CD4-positive, alpha-beta memory T cell (primary cell): ENCODE data around the gene LLGL2. TPM values are rescaled to one million over a fixed set of nuclear protein-coding genes. Genes with fewer than 3 reads are reported as not detected.

Experiments
- CTCF ChIA-PET: fragments of 350-600 bp; sonication (Branson Sonifier 250); formaldehyde crosslinking; loops from one replicate; lab custom pipeline; 2021; ENCODE audit warnings: inconsistent platforms; ENCODE audit not compliant: partially characterized antibody; lab: Charles Lee
- POLR2A ChIA-PET: fragments of 350-600 bp; sonication (Branson Sonifier 250); formaldehyde crosslinking; loops from one replicate; lab custom pipeline; 2021; ENCODE audit not compliant: partially characterized antibody; lab: Charles Lee
- DNase-seq, 5 donors: peaks; one replicate each; pipeline versions ENCODE4 v3.0.0 to v3.0.0-alpha.2; 2020 to 2022; ENCODE audit warnings: mixed read lengths in 1 of 5
- H3K27ac ChIP-seq: one replicate; pipeline ENCODE4 v1.7.0; 2013; ENCODE audit warnings: low read depth, low read length
- H3K27me3 ChIP-seq: 2 replicates; pipeline ENCODE4 v1.7.0; 2013; ENCODE audit warnings: mild to moderate bottlenecking, low read length, moderate library complexity; ENCODE audit not compliant: insufficient read depth
- H3K36me3 ChIP-seq: 2 replicates; pipeline ENCODE4 v1.7.0; 2013; ENCODE audit warnings: mild to moderate bottlenecking, low read length, moderate library complexity; ENCODE audit not compliant: insufficient read depth
- H3K4me1 ChIP-seq: 2 replicates; pipeline ENCODE4 v1.7.0; 2013; ENCODE audit warnings: mild to moderate bottlenecking, low read length, moderate library complexity; ENCODE audit not compliant: insufficient read depth
- H3K4me3 ChIP-seq, 2 donors: one replicate each; pipeline ENCODE4 v1.7.0; 2013; ENCODE audit warnings: low read length in 2 of 2, mild to moderate bottlenecking in 1 of 2
- H3K9me3 ChIP-seq, 2 donors: one replicate each; pipeline ENCODE4 v1.7.0; 2013; ENCODE audit warnings: low read length in 2 of 2, control low read depth in 1 of 2; ENCODE audit not compliant: control insufficient read depth in 1 of 2
- H3K27ac Mint-ChIP-seq, 7 donors: one replicate each; pipeline ENCODE4 v1.8.0; 2020 to 2021; ENCODE audit warnings: mixed read lengths in 7 of 7, mild to moderate bottlenecking in 6 of 7, inconsistent platforms in 3 of 7, moderate library complexity in 3 of 7
- H3K27me3 Mint-ChIP-seq, 2 donors: one replicate each; pipeline ENCODE4 v1.8.0; 2020 to 2021; ENCODE audit warnings: mixed read lengths in 2 of 2
- H3K36me3 Mint-ChIP-seq, 2 donors: one replicate each; pipeline ENCODE4 v1.8.0; 2020 to 2021; ENCODE audit warnings: mixed read lengths in 2 of 2, inconsistent platforms in 1 of 2, mild to moderate bottlenecking in 1 of 2
- H3K4me1 Mint-ChIP-seq, 4 donors: one replicate each; pipeline ENCODE4 v1.8.0; 2020 to 2021; ENCODE audit warnings: mixed read lengths in 4 of 4, mild to moderate bottlenecking in 1 of 4
- H3K4me3 Mint-ChIP-seq, 8 donors: one replicate each; pipeline ENCODE4 v1.8.0; 2020 to 2021; ENCODE audit warnings: mixed read lengths in 8 of 8, mild to moderate bottlenecking in 7 of 8, moderate library complexity in 6 of 8, inconsistent platforms in 3 of 8
- H3K9me3 Mint-ChIP-seq, 8 donors: one replicate each; pipeline ENCODE4 v1.8.0; 2020 to 2021; ENCODE audit warnings: mixed read lengths in 8 of 8, mild to moderate bottlenecking in 5 of 8, inconsistent platforms in 3 of 8, moderate library complexity in 1 of 8
- intact Hi-C: fragments of 100-400 bp; cut with micrococcal nuclease; formaldehyde crosslinking; loops from one replicate; pipeline ENCODE4 v1.15.1; 2023
- polyA plus RNA-seq, 2 donors: library from polyadenylated mRNA; unstranded; fragments of 300-500 nt; fragmentation: Illumina TruSeq; gene quantifications; one replicate each; pipeline ENCODE4 v1.2.3, GENCODE V29; 2021
- total RNA-seq, 2 experiments: library from RNA; stranded (reverse); gene quantifications; one replicate each; pipeline ENCODE4 v1.2.3, GENCODE V29; 2021

The LLGL2 gene
- total and polyA plus RNA-seq, 4 experiments from 2014 or later: 19.3 to 43.6 (median 32.2) TPM

- Mint-ChIP-seq H3K4me3 (no peak overlapping the region), H3K9me3 (no peaks in the 10 kb centered on the region), H3K36me3 (peaks cover 0 to 9% of the 10 kb centered on the region in 2 donors), H3K27me3 (no peaks in the 10 kb centered on the region), H3K27ac (no peak overlapping the region), H3K4me1 (peaks cover 18 to 40% (median 29%) of the 10 kb centered on the region in 4 donors)
- peaks cover 34% of the 10 kb centered on the region for H3K4me1 ChIP-seq
- ChIA-PET POLR2A (interaction anchor here (1.7 kb wide), 1 partner anchor 15 kb away, joined by 5 read pairs; the partner anchor contains the start of gene TSEN54), CTCF (interaction anchor here (1.0 kb wide), 1 partner anchor 20 kb away, joined by 3 read pairs; no protein-coding TSS in a partner anchor)
- no peak overlapping the region for H3K27ac ChIP-seq
- no peak overlapping the region for H3K4me3 ChIP-seq
- no peak for DNase-seq
- no peaks in the 10 kb centered on the region for H3K36me3 ChIP-seq
- no peaks in the 10 kb centered on the region for H3K9me3 ChIP-seq
- intact Hi-C loops: no loop called here
- no peaks in the 10 kb centered on the region for H3K27me3 ChIP-seq
Observed at GRCh38 chr17:75530837-75531720, 5.6 kb downstream of the LLGL2 start.

GRCh38 chr17:75531721-75532072 is 6.2 kb downstream of the LLGL2 start:
- H3K27ac ChIP-seq: no peak overlapping the region
- intact Hi-C loops: no loop called here
- POLR2A ChIA-PET: interaction anchor here (1.0 to 1.7 kb wide), 2 partner anchors 15 kb away, joined by 3 to 5 read pairs; partner anchors contain the start of gene TSEN54
- Mint-ChIP-seq H3K36me3 (peaks cover 0 to 6% of the 10 kb centered on the region in 2 donors), H3K9me3 (no peaks in the 10 kb centered on the region), H3K27me3 (no peaks in the 10 kb centered on the region), H3K4me1 (peaks cover 13 to 35% (median 25%) of the 10 kb centered on the region in 4 donors), H3K4me3 (no peak overlapping the region), H3K27ac (peak overlapping the region in 1 of 7 donors; percentile 31)
- H3K36me3 ChIP-seq: no peaks in the 10 kb centered on the region
- H3K4me3 ChIP-seq: no peak overlapping the region
- H3K27me3 ChIP-seq: no peaks in the 10 kb centered on the region
- no peak for DNase-seq
- CTCF ChIA-PET: interaction anchor here (0.6 kb wide), 2 partner anchors 41 kb away, joined by 3 read pairs; no protein-coding TSS in a partner anchor
- peaks cover 31% of the 10 kb centered on the region for H3K4me1 ChIP-seq
- no peaks in the 10 kb centered on the region for H3K9me3 ChIP-seq

GRCh38 chr17:75535119-75535537 is 9.6 kb downstream of the LLGL2 start:
- intact Hi-C loops: no loop called here
- CTCF ChIA-PET: interaction anchor here (0.5 to 2.4 kb wide), 11 partner anchors 10 to 191 kb away, joined by 3 to 11 read pairs (median 4); partner anchors contain the start of genes LLGL2 and TSEN54
- peak overlapping the region in 1 of 2 donors; percentile 7 for H3K4me3 ChIP-seq

GRCh38 chr17:75535871-75536270 is 10.4 kb downstream of the LLGL2 start:
- DNase-seq: no peak
- Histone ChIP-seq H3K27ac (peak overlapping the region; percentile 53), H3K27me3 (no peaks in the 10 kb centered on the region), H3K36me3 (no peaks in the 10 kb centered on the region), H3K4me1 (peaks cover 25% of the 10 kb centered on the region), H3K4me3 (no peak overlapping the region), H3K9me3 (no peaks in the 10 kb centered on the region)
- POLR2A ChIA-PET: interaction anchor here (0.6 to 2.7 kb wide), 8 partner anchors 9 to 478 kb away, joined by 3 to 27 read pairs (median 6); partner anchors contain the start of genes LLGL2, SLC25A19 and TSEN54
- Mint-ChIP-seq H3K36me3 (peaks cover 3 to 6% of the 10 kb centered on the region in 2 donors), H3K27me3 (no peaks in the 10 kb centered on the region), H3K4me3 (peak overlapping the region in 1 of 8 donors; percentile 43), H3K27ac (peak overlapping the region in 6 of 7 donors; percentile 70 to 94 (median 84)), H3K9me3 (no peaks in the 10 kb centered on the region), H3K4me1 (peaks cover 11 to 34% (median 21%) of the 10 kb centered on the region in 4 donors)
- CTCF ChIA-PET: interaction anchor here (1.2 to 2.4 kb wide), 5 partner anchors 11 to 110 kb away, joined by 3 to 11 read pairs (median 5); partner anchors contain the start of genes LLGL2 and TSEN54
- intact Hi-C loops: no loop called here

More at GRCh38 chr17:75535119-75535537, 9.6 kb downstream of the LLGL2 start:
- Mint-ChIP-seq H3K4me3 (peak overlapping the region; percentile 48 to 82 (median 73)), H3K27ac (peak overlapping the region; percentile 84 to 96 (median 94)), H3K4me1 (peaks cover 11 to 34% (median 21%) of the 10 kb centered on the region in 4 donors), H3K27me3 (no peaks in the 10 kb centered on the region), H3K9me3 (no peaks in the 10 kb centered on the region), H3K36me3 (peaks cover 3 to 6% of the 10 kb centered on the region in 2 donors)
- POLR2A ChIA-PET: interaction anchor here (0.6 to 2.7 kb wide), 12 partner anchors 8 to 477 kb away, joined by 3 to 27 read pairs (median 5); partner anchors contain the start of genes LLGL2, RECQL5, SAP30BP and SLC25A19
- peak overlapping the region; percentile 53 for H3K27ac ChIP-seq
- DNase-seq: peak; percentile 48 to 69 (median 59)
- H3K4me1 ChIP-seq: peaks cover 25% of the 10 kb centered on the region
- no peaks in the 10 kb centered on the region for H3K9me3 ChIP-seq
- no peaks in the 10 kb centered on the region for H3K36me3 ChIP-seq
- H3K27me3 ChIP-seq: no peaks in the 10 kb centered on the region

GRCh38 chr17:75536366-75536765 is 10.9 kb downstream of the LLGL2 start:
- Mint-ChIP-seq H3K9me3 (no peaks in the 10 kb centered on the region), H3K36me3 (peaks cover 3 to 6% of the 10 kb centered on the region in 2 donors), H3K4me1 (peaks cover 11 to 34% (median 21%) of the 10 kb centered on the region in 4 donors), H3K4me3 (peak overlapping the region in 1 of 8 donors; percentile 39), H3K27ac (peak overlapping the region in 4 of 7 donors; percentile 4 to 52 (median 36)), H3K27me3 (no peaks in the 10 kb centered on the region)
- POLR2A ChIA-PET: interaction anchor here (2.1 to 2.7 kb wide), 3 partner anchors 12 to 52 kb away, joined by 8 to 27 read pairs (median 18); partner anchors contain the start of genes LLGL2 and TSEN54
- Histone ChIP-seq H3K4me3 (no peak overlapping the region), H3K4me1 (peaks cover 25% of the 10 kb centered on the region), H3K9me3 (no peaks in the 10 kb centered on the region), H3K27me3 (no peaks in the 10 kb centered on the region), H3K27ac (no peak overlapping the region), H3K36me3 (no peaks in the 10 kb centered on the region)
- CTCF ChIA-PET: interaction anchor here (1.2 to 2.4 kb wide), 2 partner anchors 20 to 65 kb away, joined by 5 to 11 read pairs; partner anchors contain the start of gene TSEN54
- no peak for DNase-seq
- intact Hi-C loops: no loop called here

GRCh38 chr17:75539967-75540729 is 14.7 kb downstream of the LLGL2 start:
- POLR2A ChIA-PET: no interaction called here
- Histone ChIP-seq H3K9me3 (no peaks in the 10 kb centered on the region), H3K4me3 (no peak overlapping the region), H3K4me1 (peaks cover 12% of the 10 kb centered on the region), H3K27me3 (no peaks in the 10 kb centered on the region), H3K27ac (no peak overlapping the region), H3K36me3 (no peaks in the 10 kb centered on the region)
- DNase-seq: no peak
- H3K27ac Mint-ChIP-seq: no peak overlapping the region
- H3K27me3 Mint-ChIP-seq: no peaks in the 10 kb centered on the region
- H3K36me3 Mint-ChIP-seq: peaks cover 3 to 5% of the 10 kb centered on the region in 2 donors
- no peak overlapping the region for H3K4me3 Mint-ChIP-seq
- CTCF ChIA-PET: no interaction called here
- no peaks in the 10 kb centered on the region for H3K9me3 Mint-ChIP-seq
- intact Hi-C loops: no loop called here
- peaks cover 3 to 23% (median 7%) of the 10 kb centered on the region in 4 donors for H3K4me1 Mint-ChIP-seq
